ENCODE data around the gene TSC22D1.

TSC22D1 gene

GRCh38 chr13:44413095-44413494 lies 163.0 kb downstream of the TSC22D1 start:
- no peak for TF ChIP-seq CTCF (IDR thresholded peaks at IDR 0.05; ENCODE audit: insufficient read depth, low read depth, low read length, missing control alignments)
- H3K4me3 ChIP-seq (ENCODE audit: low read depth, low read length): no peak overlapping the region

GRCh38 chr13:44412346-44412935 lies 163.7 kb downstream of the TSC22D1 start:
- no peak for DNase-seq (ENCODE audit: low read depth)
- H3K4me3 ChIP-seq (ENCODE audit: low read depth, low read length): no peak overlapping the region
- no peak for TF ChIP-seq CTCF (IDR thresholded peaks at IDR 0.05; ENCODE audit: insufficient read depth, low read depth, low read length, missing control alignments)

More at GRCh38 chr13:44413095-44413494, 163.0 kb downstream of the TSC22D1 start:
- DNase-seq (ENCODE audit: low read depth): no peak

- no peak for TF ChIP-seq CTCF (IDR thresholded peaks at IDR 0.05; ENCODE audit: insufficient read depth, low read depth, low read length, missing control alignments)
- H3K4me3 ChIP-seq (ENCODE audit: low read depth, low read length): no peak overlapping the region
- no peak for DNase-seq (ENCODE audit: low read depth)
Measured at GRCh38 chr13:44411841-44412240, 164.3 kb downstream of the TSC22D1 start.

GRCh38 chr13:44410328-44410859 lies 165.7 kb downstream of the TSC22D1 start:
- TF ChIP-seq CTCF (IDR thresholded peaks at IDR 0.05; ENCODE audit: insufficient read depth, low read depth, low read length, missing control alignments): no peak
- no peak overlapping the region for H3K4me3 ChIP-seq (ENCODE audit: low read depth, low read length)
- DNase-seq (ENCODE audit: low read depth): peak; percentile 28

- no peak for TF ChIP-seq CTCF (IDR thresholded peaks at IDR 0.05; ENCODE audit: insufficient read depth, low read depth, low read length, missing control alignments)
- H3K4me3 ChIP-seq (ENCODE audit: low read depth, low read length): no peak overlapping the region
- no peak for DNase-seq (ENCODE audit: low read depth)
Measured at GRCh38 chr13:44409595-44409994, 166.5 kb downstream of the TSC22D1 start.

GRCh38 chr13:44407891-44408290 lies 168.2 kb downstream of the TSC22D1 start:
- no peak overlapping the region for H3K4me3 ChIP-seq (ENCODE audit: low read depth, low read length)
- TF ChIP-seq CTCF (IDR thresholded peaks at IDR 0.05; ENCODE audit: insufficient read depth, low read depth, low read length, missing control alignments): no peak
- DNase-seq (ENCODE audit: low read depth): no peak

GRCh38 chr13:44407379-44407778 lies 168.8 kb downstream of the TSC22D1 start:
- no peak overlapping the region for H3K4me3 ChIP-seq (ENCODE audit: low read depth, low read length)
- no peak for DNase-seq (ENCODE audit: low read depth)
- TF ChIP-seq CTCF (IDR thresholded peaks at IDR 0.05; ENCODE audit: insufficient read depth, low read depth, low read length, missing control alignments): no peak

All from GM12865 (cell line).